HG02642 (cell line): ENCODE results near the gene TAAR9.

ENCODE experiments used
- ATAC-seq: cut with Tn5 transposase; IDR thresholded peaks from one replicate; pipeline ENCODE4 v1.9.1; 2021; ENCODE audit warnings: mild to moderate bottlenecking; ENCODE audit not compliant: unreplicated experiment, poor library complexity

The TAAR9 gene

GRCh38 chr6:132537977-132538376 lies at the start of gene TAAR9:
Gene TAAR9, plus strand, starts transcription at chr6:132538277. Its CDS starts 13 bp downstream, at chr6:132538290.
- no peak for ATAC-seq

- no peak for ATAC-seq
These were observed 48.7 kb upstream of the TAAR9 start for GRCh38 chr6:132489376-132489775.

- ATAC-seq = no peak
These were observed 48.1 kb upstream of the TAAR9 start for GRCh38 chr6:132490024-132490423.

- ATAC-seq = peak; percentile 55
These were observed 47.4 kb upstream of the TAAR9 start for GRCh38 chr6:132490478-132491204.

- ATAC-seq = no peak
These were observed 46.8 kb upstream of the TAAR9 start for GRCh38 chr6:132491303-132491702.

GRCh38 chr6:132491881-132492280 lies 46.2 kb upstream of the TAAR9 start:
- no peak for ATAC-seq

GRCh38 chr6:132494954-132495353 lies 43.1 kb upstream of the TAAR9 start:
- no peak for ATAC-seq

GRCh38 chr6:132495604-132496079 lies 42.4 kb upstream of the TAAR9 start:
- ATAC-seq = peak; percentile 47

- no peak for ATAC-seq
These were observed 41.4 kb upstream of the TAAR9 start for GRCh38 chr6:132496519-132497180.

GRCh38 chr6:132498638-132499037 lies 39.4 kb upstream of the TAAR9 start:
- peak; percentile 57 for ATAC-seq

- no peak for ATAC-seq
These were observed 38.3 kb upstream of the TAAR9 start for GRCh38 chr6:132499757-132500156.

GRCh38 chr6:132504757-132505156 lies 33.3 kb upstream of the TAAR9 start:
- ATAC-seq = no peak

- ATAC-seq = peak; percentile 53
These were observed 32.9 kb upstream of the TAAR9 start for GRCh38 chr6:132505158-132505557.

- ATAC-seq = no peak
These were observed 31.6 kb upstream of the TAAR9 start for GRCh38 chr6:132506461-132506860.

- ATAC-seq = no peak
These were observed 30.9 kb upstream of the TAAR9 start for GRCh38 chr6:132506869-132507808.

GRCh38 chr6:132511210-132511830 lies 26.8 kb upstream of the TAAR9 start:
- ATAC-seq = no peak

GRCh38 chr6:132511831-132512220 lies 26.3 kb upstream of the TAAR9 start:
- no peak for ATAC-seq

- ATAC-seq = no peak
These were observed 25.8 kb upstream of the TAAR9 start for GRCh38 chr6:132512342-132512637.

GRCh38 chr6:132512638-132513632 lies 25.1 kb upstream of the TAAR9 start, which contains the start of gene STX7:
Gene STX7, minus strand, starts transcription at chr6:132513116. Its CDS starts 9,586 bp downstream, at chr6:132503530.
- ATAC-seq = peak; percentile 93
